HG03196 (cell line): Measurements from ENCODE around the gene KCNJ6.
"Not testable (repeated sequence)": the region's sequence is repeated elsewhere in the genome, so short reads cannot be mapped to it uniquely, and the experiment has no call there.

Source experiments
- ATAC-seq: cut with Tn5 transposase; IDR thresholded peaks from one replicate; pipeline ENCODE4 v1.9.1; 2021; ENCODE audit not compliant: unreplicated experiment

KCNJ6 gene

GRCh38 chr21:37686991-37687810 lies 229.1 kb downstream of the KCNJ6 start:
- ATAC-seq = no peak

GRCh38 chr21:37684547-37684946 lies 231.7 kb downstream of the KCNJ6 start:
- ATAC-seq = no peak

- ATAC-seq = no peak
These were observed 232.2 kb downstream of the KCNJ6 start for GRCh38 chr21:37684115-37684493.

GRCh38 chr21:37683396-37684114 lies 232.7 kb downstream of the KCNJ6 start:
- no peak for ATAC-seq

- ATAC-seq = no peak
These were observed 233.3 kb downstream of the KCNJ6 start for GRCh38 chr21:37682966-37683365.

- no peak for ATAC-seq
These were observed 239.3 kb downstream of the KCNJ6 start for GRCh38 chr21:37677006-37677405.

- no peak for ATAC-seq
These were observed 241.0 kb downstream of the KCNJ6 start for GRCh38 chr21:37675202-37675801.

- no peak for ATAC-seq
These were observed 242.3 kb downstream of the KCNJ6 start for GRCh38 chr21:37673801-37674575.

- no peak for ATAC-seq
These were observed 244.9 kb downstream of the KCNJ6 start for GRCh38 chr21:37671381-37671780.

GRCh38 chr21:37670883-37671282 lies 245.4 kb downstream of the KCNJ6 start:
- ATAC-seq = no peak

- no peak for ATAC-seq
These were observed 247.0 kb downstream of the KCNJ6 start for GRCh38 chr21:37669249-37669648.

- ATAC-seq = no peak
These were observed 247.6 kb downstream of the KCNJ6 start for GRCh38 chr21:37668462-37669239.

- ATAC-seq = no peak
These were observed 248.9 kb downstream of the KCNJ6 start for GRCh38 chr21:37667380-37667779.

- ATAC-seq = no peak
These were observed 250.8 kb downstream of the KCNJ6 start for GRCh38 chr21:37665230-37666024.

GRCh38 chr21:37662227-37662626 lies 254.0 kb downstream of the KCNJ6 start:
- not testable (repeated sequence) for ATAC-seq

- ATAC-seq = no peak
These were observed 255.5 kb downstream of the KCNJ6 start for GRCh38 chr21:37660709-37661108.

- no peak for ATAC-seq
These were observed 256.4 kb downstream of the KCNJ6 start for GRCh38 chr21:37659874-37660273.

- no peak for ATAC-seq
These were observed 257.3 kb downstream of the KCNJ6 start for GRCh38 chr21:37658817-37659458.
